ENCODE measurements around the gene ADSL.
"Not testable (repeated sequence)": the region's sequence is repeated elsewhere in the genome, so short reads cannot be mapped to it uniquely, and the experiment has no call there.

The ADSL gene

GRCh38 chr22:40376149-40376548 lies 29.8 kb downstream of the ADSL start:
- no peak for DNase-seq

- no peak for DNase-seq
Measured at GRCh38 chr22:40377931-40378330, 31.6 kb downstream of the ADSL start.

DNA sequence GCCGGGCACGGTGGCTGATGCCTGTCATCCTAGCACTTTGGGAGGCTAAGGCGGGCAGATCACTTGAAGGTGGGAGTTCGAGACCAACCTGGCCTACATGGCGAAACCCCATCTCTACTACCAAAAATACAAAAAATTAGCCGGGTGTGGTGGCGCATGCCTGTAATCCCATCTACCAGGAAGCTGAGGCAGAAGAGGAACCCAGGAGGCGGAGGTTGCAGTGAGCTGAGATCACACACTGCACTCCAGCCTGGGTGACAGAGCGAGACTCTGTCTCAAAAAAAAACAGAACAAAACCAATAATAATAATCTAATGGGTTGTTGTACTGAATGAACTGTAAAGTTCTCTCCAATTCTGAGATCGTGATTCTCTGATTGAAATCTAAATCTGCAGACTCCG lies 32.1 kb downstream of the ADSL start:
- DNase-seq, result not testable (repeated sequence)

GRCh38 chr22:40381461-40381860 lies 35.2 kb downstream of the ADSL start:
- DNase-seq, result no peak

DNA sequence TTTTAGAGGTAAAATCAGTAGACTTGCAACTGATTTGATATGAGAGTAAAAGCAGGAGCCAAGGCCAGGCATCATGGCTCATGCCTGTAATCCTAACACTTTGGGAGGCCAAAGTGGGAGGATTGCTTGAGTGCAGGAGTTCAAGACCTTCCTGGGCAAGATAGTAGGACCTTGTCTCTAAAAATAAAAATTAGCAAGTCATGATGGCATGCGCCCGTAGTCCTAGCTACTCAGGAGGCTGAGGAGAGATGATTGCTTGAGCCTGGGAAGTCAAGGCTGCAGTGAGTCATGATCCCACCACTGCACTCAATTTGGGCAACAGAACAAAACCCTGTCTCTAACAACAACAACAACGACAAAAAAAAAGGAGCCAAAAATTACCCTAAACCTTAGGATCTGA lies 37.6 kb downstream of the ADSL start:
- no peak for DNase-seq

DNA sequence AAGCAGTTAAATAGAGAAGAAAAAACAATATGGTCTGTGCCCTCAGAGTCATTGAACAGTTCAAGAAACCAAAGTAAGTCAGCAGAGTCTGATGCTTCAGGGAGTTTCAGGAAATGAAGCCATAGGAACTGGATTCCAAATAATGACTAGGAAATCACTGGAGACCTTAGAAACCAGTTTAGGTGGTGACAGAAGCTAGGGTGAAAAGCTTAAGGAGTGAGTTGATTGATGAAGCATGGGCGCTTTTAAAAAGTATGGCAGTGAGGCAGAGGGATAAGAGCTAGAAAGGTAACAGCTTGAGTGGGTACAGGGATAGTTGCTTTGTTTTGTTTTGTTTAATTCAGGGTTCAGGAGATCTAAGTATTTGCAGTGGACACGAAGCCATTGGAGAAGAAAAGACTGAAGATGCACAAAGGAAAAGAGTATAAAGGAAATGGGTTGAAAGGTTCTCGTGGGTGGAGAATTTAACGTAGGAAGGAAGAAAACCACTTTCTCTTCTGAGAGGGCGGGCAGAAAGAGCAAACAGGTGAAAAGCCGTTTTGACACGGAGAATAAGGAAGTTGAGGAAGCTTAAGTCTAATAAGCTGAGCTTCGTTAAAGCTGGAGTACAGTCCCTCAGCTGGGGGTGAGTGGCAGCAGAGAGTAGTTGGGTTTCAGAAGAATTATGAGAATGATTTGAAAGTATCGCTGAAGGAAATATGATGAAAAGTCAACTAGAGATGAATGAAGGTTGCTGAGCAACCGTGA lies 38.9 kb downstream of the ADSL start:
- DNase-seq, result no peak

- DNase-seq, result no peak
Measured at GRCh38 chr22:40387746-40388145, 41.4 kb downstream of the ADSL start.

GRCh38 chr22:40388231-40388630 lies 41.9 kb downstream of the ADSL start:
- DNase-seq, result no peak

GRCh38 chr22:40391417-40391816 lies 45.1 kb downstream of the ADSL start:
- no peak for DNase-seq

- no peak for DNase-seq
Measured at GRCh38 chr22:40392618-40393017, 46.3 kb downstream of the ADSL start.

DNA sequence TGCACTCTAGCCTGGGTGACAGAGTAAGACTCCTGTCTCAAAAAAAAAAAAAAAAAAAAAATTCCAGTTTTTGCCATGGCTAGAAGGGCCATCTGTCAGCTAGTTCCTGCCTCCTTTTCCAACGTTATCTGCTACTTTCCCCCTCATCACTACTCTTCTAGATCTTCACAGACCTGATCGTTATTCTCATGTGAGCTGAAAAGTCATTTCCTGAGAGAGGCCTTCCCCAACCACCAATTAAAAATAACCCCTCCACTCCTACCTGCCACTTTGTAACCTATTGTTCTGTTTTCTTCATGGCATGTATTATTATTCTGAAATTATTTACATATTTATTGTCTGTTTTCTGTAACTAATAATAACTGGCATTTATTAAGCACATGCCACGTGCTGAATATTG lies 48.3 kb downstream of the ADSL start:
- DNase-seq, result no peak

DNA sequence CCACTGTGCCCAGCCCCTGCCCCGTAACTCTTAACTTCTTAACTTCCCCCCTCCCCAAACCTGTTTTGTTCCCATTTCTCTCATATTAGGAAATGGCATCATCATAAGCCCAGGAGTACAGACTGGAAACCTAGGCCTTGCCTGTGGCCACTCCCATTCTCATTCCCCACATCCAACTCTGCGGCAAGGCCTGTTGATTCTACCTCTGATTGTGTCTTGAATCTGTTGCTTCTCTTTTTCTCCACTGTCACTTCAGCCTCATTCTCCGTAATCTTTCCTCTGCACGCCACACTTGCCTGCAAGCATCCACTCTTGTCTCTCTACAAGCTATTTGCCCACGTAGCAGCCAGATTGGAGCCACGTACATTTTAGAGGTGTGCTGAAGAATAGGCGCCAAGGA lies 49.3 kb downstream of the ADSL start:
- DNase-seq, result no peak

- DNase-seq, result no peak
Measured at GRCh38 chr22:40396882-40397281, 50.6 kb downstream of the ADSL start.

DNA sequence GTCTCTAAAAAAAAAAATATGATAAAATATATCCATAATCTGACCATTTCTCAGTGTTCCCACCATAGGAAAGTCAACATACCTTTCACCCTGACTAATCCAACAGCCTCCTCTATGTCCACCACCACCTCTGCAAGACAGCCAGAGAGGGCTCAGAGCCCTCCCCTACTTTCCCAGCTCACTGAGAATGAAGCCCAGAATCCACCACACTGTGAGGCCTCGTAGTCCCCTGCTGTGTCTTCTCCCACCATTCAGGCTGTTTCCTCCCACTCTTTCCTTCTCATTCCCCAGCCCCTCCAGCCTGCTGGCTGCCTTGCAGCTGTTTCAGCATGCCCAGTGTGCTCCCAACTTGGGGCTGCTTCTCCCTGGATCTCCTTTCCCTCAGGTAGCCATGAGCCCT lies 51.1 kb downstream of the ADSL start:
- DNase-seq, result no peak

- no peak for DNase-seq
Measured at GRCh38 chr22:40399621-40400020, 53.3 kb downstream of the ADSL start.

- no peak for DNase-seq
Measured at GRCh38 chr22:40400159-40400558, 53.9 kb downstream of the ADSL start.

- DNase-seq, result no peak
Measured at GRCh38 chr22:40401532-40401931, 55.2 kb downstream of the ADSL start.

DNA sequence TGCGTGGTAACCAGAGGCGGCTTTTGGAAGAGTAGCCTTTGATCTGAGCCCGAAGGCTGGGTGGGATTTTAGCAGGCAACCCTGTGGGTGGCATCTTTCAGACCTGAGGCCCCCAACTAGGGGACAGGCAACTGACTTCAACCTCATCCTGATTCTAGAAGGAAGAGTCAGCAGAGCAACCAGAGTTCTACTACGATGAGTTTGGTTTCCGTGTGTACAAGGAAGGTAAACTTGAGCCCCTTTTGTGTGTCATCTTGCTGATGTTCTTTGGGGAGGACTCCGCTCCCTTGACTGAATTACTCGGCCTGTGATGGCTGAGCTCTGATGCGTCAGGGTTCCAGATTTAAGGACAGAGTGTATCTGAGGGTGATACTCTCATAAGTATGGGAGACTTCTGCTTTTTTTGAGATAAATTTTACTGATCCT lies 55.7 kb downstream of the ADSL start:
- DNase-seq, result no peak

- no peak for DNase-seq
Measured at GRCh38 chr22:40403141-40403540, 56.8 kb downstream of the ADSL start.

- DNase-seq, result no peak
Measured at GRCh38 chr22:40403651-40404050, 57.4 kb downstream of the ADSL start.

GRCh38 chr22:40404251-40405177 lies 58.2 kb downstream of the ADSL start:
- no peak for DNase-seq

- no peak for DNase-seq
Measured at GRCh38 chr22:40405178-40406062, 59.1 kb downstream of the ADSL start.

All from NCI-H1930 (cell line).